Measurements from ENCODE around the gene HMGCL. TPM values are rescaled to one million over a fixed set of nuclear protein-coding genes. Genes with fewer than 3 reads are reported as not detected.

The HMGCL gene
- total RNA-seq, 1 donor: 39.8 TPM

GRCh38 chr1:23752909-23753308 lies 72.3 kb downstream of the HMGCL start:
- peaks cover 10% of the 10 kb centered on the region for H3K4me1 ChIP-seq (ENCODE audit: insufficient read depth, low read length)
- H3K27me3 ChIP-seq (ENCODE audit: insufficient read depth, low read length): no peaks in the 10 kb centered on the region
- no peak overlapping the region for H3K4me2 ChIP-seq (ENCODE audit: insufficient read depth, low read length)
- no peak for TF ChIP-seq CTCF (IDR thresholded peaks at IDR 0.05; ENCODE audit: extremely low read depth, low read depth, low read length)
- H3K9me3 ChIP-seq (ENCODE audit: low read depth, low read length): no peaks in the 10 kb centered on the region
- peaks cover 59% of the 10 kb centered on the region for H4K20me1 ChIP-seq (ENCODE audit: insufficient read depth, low read length)
- no peak overlapping the region for H3K4me3 ChIP-seq (ENCODE audit: insufficient read depth, low read length)
- peaks cover 72% of the 10 kb centered on the region for H3K36me3 ChIP-seq (ENCODE audit: insufficient read depth, low read length)
- no peak for DNase-seq (ENCODE audit: insufficient read length, low spot score, missing footprints)
- peaks cover 63% of the 10 kb centered on the region for H3K79me2 ChIP-seq (ENCODE audit: insufficient read depth, low read length)
- H2AFZ ChIP-seq (ENCODE audit: low read length): no peak overlapping the region
- H3K27ac ChIP-seq (ENCODE audit: low read depth, low read length): no peak overlapping the region

Other genes starting within 250 kb of the HMGCL start
- gene RPL11, start 133.6 kb downstream of the HMGCL start, total RNA-seq: 606 and 693 TPM in 2 replicates
- gene ELOA, start 82.0 kb downstream of the HMGCL start, total RNA-seq: 41.5 and 42.0 TPM in 2 replicates
- 29.8 and 31.1 TPM in 2 replicates for gene PITHD1, start 47.0 kb downstream of the HMGCL start, total RNA-seq
- gene LYPLA2, start 34.3 kb downstream of the HMGCL start, total RNA-seq: 28.3 and 36.9 TPM in 2 replicates
- gene GALE, start 24.7 kb downstream of the HMGCL start, total RNA-seq: 11.8 and 13.4 TPM in 2 replicates
- gene FUCA1, start 42.9 kb upstream of the HMGCL start, total RNA-seq: 31.2 and 34.7 TPM in 2 replicates
- gene CNR2, start 87.9 kb upstream of the HMGCL start, total RNA-seq: not detected in 2 replicates
- 66.3 and 74.9 TPM in 2 replicates for gene PNRC2, start 134.4 kb upstream of the HMGCL start, total RNA-seq
- 80.7 and 81.1 TPM in 2 replicates for gene SRSF10, start 154.9 kb upstream of the HMGCL start, total RNA-seq

All from osteoblast (primary cell).